Progenitor cell of endocrine pancreas (in vitro differentiated cells): Measurements from ENCODE around the gene NEDD9. TPM values are rescaled to one million over a fixed set of nuclear protein-coding genes. Genes with fewer than 3 reads are reported as not detected.

ENCODE experiments used
- DNase-seq: peaks from one replicate; pipeline ENCODE4 v3.0.0; 2021; ENCODE audit warnings: low spot score; ENCODE audit not compliant: unreplicated experiment
- H3K27ac Mint-ChIP-seq: 2 replicates; pipeline ENCODE4 v1.8.0; 2021; ENCODE audit warnings: mild to moderate bottlenecking, moderate library complexity, mixed read lengths
- H3K27me3 Mint-ChIP-seq: 2 replicates; pipeline ENCODE4 v1.8.0; 2021; ENCODE audit warnings: mixed read lengths
- H3K36me3 Mint-ChIP-seq: 2 replicates; pipeline ENCODE4 v1.8.0; 2022; ENCODE audit warnings: mixed read lengths; ENCODE audit not compliant: insufficient read depth
- H3K4me1 Mint-ChIP-seq: 2 replicates; pipeline ENCODE4 v1.8.0; 2021; ENCODE audit warnings: low read depth, mixed read lengths
- H3K4me3 Mint-ChIP-seq: 2 replicates; pipeline ENCODE4 v1.8.0; 2021; ENCODE audit warnings: low read depth, mild to moderate bottlenecking, moderate library complexity, mixed read lengths
- H3K9me3 Mint-ChIP-seq: 2 replicates; pipeline ENCODE4 v1.8.0; 2021; ENCODE audit warnings: low read depth, mixed read lengths
- total RNA-seq: library from RNA; stranded (reverse); gene quantifications from 2 replicates; pipeline ENCODE4 v1.2.1, GENCODE V29; 2021
- TF ChIP-seq, protein P1 (sequence below): fragments of 200-600 bp; sonication (generic); IDR thresholded peaks from one replicate; pipeline ENCODE4 v1.5.0; 2021; ENCODE audit warnings: antibody characterized with exemption, mild to moderate bottlenecking; ENCODE audit not compliant: unreplicated experiment

Gene NEDD9
- total RNA-seq, 1 donor from 2014 or later: 14.1 TPM

DNA sequence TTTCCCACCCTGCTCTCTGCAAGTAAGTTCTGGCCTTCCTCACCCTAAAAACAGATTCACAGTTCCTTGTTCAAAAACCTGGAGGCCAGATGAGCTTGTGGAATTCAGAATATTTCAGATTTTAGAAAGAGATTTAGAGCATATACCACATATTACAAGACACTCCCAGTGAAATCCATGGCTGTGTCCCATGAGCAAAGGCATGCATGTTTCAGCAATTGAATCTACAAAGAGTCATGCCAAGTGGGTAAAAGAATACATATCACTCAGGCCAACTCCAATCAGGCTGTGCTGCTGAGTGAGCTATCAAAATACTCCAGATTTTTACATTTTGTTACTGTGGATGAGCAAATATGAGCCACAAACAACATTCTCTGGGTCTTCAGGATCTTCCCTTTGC lies 10.2 kb upstream of the NEDD9 start:
- no peak overlapping the region for H3K27ac Mint-ChIP-seq
- no peak for DNase-seq
- H3K4me3 Mint-ChIP-seq: no peak overlapping the region
- H3K4me1 Mint-ChIP-seq: peaks cover 4% of the 10 kb centered on the region
- H3K27me3 Mint-ChIP-seq: peaks cover 6% of the 10 kb centered on the region
- H3K36me3 Mint-ChIP-seq: no peaks in the 10 kb centered on the region
- TF ChIP-seq, protein P1, sequence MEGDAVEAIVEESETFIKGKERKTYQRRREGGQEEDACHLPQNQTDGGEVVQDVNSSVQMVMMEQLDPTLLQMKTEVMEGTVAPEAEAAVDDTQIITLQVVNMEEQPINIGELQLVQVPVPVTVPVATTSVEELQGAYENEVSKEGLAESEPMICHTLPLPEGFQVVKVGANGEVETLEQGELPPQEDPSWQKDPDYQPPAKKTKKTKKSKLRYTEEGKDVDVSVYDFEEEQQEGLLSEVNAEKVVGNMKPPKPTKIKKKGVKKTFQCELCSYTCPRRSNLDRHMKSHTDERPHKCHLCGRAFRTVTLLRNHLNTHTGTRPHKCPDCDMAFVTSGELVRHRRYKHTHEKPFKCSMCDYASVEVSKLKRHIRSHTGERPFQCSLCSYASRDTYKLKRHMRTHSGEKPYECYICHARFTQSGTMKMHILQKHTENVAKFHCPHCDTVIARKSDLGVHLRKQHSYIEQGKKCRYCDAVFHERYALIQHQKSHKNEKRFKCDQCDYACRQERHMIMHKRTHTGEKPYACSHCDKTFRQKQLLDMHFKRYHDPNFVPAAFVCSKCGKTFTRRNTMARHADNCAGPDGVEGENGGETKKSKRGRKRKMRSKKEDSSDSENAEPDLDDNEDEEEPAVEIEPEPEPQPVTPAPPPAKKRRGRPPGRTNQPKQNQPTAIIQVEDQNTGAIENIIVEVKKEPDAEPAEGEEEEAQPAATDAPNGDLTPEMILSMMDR: no peak
- H3K9me3 Mint-ChIP-seq: no peaks in the 10 kb centered on the region

DNA sequence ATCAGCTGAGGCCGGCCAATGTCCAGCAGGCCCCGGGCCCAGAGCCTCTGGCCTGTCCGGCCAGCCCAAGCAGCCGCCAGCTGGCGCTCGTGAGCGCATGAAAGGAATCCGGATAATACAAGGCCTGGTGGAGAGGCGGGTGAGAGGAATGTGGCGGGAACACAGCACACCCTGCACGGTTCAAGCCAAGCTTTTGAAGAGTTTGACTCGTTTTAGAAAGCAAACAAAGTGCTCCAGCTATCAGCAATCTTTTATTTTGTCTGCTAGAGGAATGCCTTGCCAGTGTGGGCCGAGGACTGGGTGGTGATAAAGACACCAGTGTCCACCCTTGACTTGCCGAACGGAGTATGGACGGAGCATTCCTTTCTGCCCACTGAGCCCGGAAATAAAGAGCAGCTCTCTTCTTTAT lies 9.3 kb upstream of the NEDD9 start:
- TF ChIP-seq, protein P1: peak; percentile 83
- Mint-ChIP-seq H3K27me3 (peaks cover 4% of the 10 kb centered on the region), H3K9me3 (no peaks in the 10 kb centered on the region), H3K4me3 (no peak overlapping the region), H3K27ac (no peak overlapping the region), H3K36me3 (no peaks in the 10 kb centered on the region), H3K4me1 (peaks cover 9% of the 10 kb centered on the region)
- peak; percentile 56 for DNase-seq

- H3K27ac Mint-ChIP-seq: no peak overlapping the region
- no peak for DNase-seq
- no peak overlapping the region for H3K4me3 Mint-ChIP-seq
- peaks cover 12% of the 10 kb centered on the region for H3K4me1 Mint-ChIP-seq
- H3K36me3 Mint-ChIP-seq: no peaks in the 10 kb centered on the region
- TF ChIP-seq, protein P1: no peak
- H3K27me3 Mint-ChIP-seq: peaks cover 4% of the 10 kb centered on the region
- no peaks in the 10 kb centered on the region for H3K9me3 Mint-ChIP-seq
Observed at GRCh38 chr6:11241154-11241792, 8.8 kb upstream of the NEDD9 start.

GRCh38 chr6:11237956-11238355 lies 5.5 kb upstream of the NEDD9 start:
- no peak overlapping the region for H3K27ac Mint-ChIP-seq
- peaks cover 30% of the 10 kb centered on the region for H3K4me1 Mint-ChIP-seq
- no peak overlapping the region for H3K4me3 Mint-ChIP-seq

GRCh38 chr6:11237428-11237827 lies 5.0 kb upstream of the NEDD9 start:
- TF ChIP-seq, protein P1: no peak
- DNase-seq: no peak
- Mint-ChIP-seq H3K27me3 (no peaks in the 10 kb centered on the region), H3K4me3 (no peak overlapping the region), H3K4me1 (peaks cover 33% of the 10 kb centered on the region), H3K9me3 (no peaks in the 10 kb centered on the region), H3K27ac (no peak overlapping the region), H3K36me3 (no peaks in the 10 kb centered on the region)

More at GRCh38 chr6:11237956-11238355, 5.5 kb upstream of the NEDD9 start:
- no peak for DNase-seq
- Mint-ChIP-seq H3K36me3 (no peaks in the 10 kb centered on the region), H3K9me3 (no peaks in the 10 kb centered on the region), H3K27me3 (no peaks in the 10 kb centered on the region)
- TF ChIP-seq, protein P1: no peak
